ENCODE measurements around the gene GLUL.
"Not testable (repeated sequence)": the region's sequence is repeated elsewhere in the genome, so short reads cannot be mapped to it uniquely, and the experiment has no call there.

The GLUL gene

DNA sequence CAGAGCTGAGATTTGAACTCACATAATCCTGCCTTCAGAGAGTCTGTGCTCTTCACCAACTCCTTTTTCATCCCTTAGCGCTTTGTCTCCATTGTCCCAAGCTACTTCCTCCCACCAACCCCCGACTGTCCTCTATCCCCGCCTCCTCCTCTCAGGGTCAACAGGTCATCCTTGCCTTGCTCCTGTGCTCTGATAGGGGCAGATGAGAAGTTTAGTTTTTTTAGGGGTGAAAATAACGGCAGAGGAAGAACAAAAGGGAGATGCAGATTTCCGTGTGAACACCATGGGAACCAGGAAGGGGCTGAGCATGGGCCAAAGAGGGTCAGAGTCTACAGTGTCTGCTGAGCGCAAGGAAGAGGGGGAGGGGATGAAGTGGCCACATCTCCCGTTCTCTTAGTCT, 31.9 kb downstream of the GLUL start:
- DNase-seq = no peak

DNA sequence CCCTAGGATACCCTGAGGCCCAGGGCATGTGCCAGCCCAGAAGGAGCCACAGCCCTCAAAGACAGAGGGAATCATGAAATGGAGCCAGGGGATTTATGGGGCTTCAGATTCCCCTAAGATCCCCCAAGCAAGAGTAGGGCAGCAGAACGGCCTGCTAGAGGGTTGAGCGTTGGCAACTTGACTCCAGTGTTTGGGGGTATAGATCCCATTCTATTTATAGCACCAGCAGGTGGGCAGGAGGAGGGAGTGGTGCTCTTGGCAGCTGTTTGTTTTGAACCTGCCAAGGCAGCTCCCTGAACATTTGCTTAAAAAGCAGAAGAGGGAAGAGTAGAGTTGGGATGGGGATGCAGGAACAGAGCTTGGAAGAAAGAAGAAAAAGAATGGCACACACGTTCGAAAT, 33.7 kb downstream of the GLUL start:
- DNase-seq = no peak

DNA sequence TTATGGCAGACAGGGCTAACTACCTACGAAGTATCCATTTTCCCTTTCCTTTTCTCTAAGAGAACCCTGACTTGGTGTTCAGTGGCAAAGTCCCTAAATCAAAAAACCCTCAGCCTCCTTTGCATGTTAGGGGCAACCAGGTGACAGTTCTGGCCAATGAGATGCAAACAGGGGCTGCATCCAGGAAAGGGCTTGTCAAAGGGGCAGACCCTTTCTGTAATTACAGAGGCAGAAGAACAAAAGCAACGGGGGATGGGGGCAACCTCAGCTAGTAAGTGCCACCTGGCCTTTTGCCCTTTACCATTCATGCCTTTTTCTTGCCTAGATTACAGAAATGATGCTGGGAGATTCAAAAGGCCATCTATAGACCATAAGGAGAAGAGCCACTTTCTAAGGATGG, 34.4 kb downstream of the GLUL start:
- no peak for DNase-seq

DNA sequence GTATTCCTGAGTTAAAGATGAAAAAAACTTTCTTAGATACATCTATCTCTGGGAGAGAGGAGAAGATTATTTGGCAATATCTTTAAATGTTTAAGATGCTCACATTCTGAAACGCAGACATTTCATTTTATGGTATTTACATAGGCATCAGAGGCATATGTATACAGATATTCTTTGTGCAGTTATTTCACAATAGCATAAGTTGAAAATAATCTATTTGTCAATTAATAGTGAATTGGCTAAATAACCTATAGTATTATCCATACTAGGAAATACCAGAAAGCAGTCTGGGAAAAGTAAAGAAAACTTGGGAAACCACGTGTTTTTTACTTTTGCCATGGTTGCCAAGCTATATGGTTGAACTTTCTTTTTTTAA, 35.9 kb downstream of the GLUL start:
- DNase-seq = no peak

DNA sequence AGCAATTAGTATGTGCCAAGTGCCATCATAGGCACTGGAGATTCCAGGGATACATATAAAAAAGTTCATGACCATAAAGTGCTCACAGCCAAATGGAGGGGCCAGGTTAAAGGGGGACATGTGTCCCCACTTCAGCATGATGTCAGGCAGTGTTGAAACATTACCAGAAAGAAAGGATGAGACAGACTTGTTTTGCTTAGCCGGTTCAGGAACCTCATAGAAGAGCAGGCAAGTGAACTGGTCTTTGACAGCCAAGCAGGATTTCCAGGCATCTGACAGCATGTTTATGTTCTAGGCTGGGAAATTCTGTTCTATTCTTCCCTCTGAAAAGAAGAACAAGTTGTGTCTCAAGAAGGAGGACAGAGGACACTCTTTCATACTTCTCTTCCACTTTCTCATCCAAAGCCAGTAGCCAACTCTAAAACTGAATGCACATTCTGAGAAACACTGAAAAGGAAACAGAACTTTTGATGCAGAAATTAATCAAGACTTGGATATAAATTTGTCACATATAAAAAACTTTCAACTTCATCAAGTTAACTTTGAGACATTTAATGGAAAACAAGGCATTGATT, 39.7 kb downstream of the GLUL start:
- no peak for DNase-seq

DNA sequence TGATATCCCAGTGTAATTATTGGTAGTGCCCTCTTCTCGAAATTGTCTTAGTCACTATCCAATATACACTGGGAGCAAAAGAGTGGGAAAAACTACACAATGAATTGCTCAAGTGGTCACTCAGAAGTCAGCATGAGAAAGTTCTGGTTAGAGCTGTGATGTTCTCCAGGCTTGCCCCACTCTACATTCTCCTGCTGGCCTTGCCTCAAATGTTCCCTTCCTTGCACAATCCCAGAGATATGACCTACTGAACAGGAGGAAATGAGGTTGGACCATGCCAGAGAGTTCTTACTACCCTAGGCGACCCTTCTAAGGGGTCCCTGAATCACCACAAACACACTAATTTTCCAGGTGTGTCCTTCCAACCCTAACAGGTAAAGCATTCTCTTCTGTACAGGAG, 40.8 kb downstream of the GLUL start:
- DNase-seq = no peak

DNA sequence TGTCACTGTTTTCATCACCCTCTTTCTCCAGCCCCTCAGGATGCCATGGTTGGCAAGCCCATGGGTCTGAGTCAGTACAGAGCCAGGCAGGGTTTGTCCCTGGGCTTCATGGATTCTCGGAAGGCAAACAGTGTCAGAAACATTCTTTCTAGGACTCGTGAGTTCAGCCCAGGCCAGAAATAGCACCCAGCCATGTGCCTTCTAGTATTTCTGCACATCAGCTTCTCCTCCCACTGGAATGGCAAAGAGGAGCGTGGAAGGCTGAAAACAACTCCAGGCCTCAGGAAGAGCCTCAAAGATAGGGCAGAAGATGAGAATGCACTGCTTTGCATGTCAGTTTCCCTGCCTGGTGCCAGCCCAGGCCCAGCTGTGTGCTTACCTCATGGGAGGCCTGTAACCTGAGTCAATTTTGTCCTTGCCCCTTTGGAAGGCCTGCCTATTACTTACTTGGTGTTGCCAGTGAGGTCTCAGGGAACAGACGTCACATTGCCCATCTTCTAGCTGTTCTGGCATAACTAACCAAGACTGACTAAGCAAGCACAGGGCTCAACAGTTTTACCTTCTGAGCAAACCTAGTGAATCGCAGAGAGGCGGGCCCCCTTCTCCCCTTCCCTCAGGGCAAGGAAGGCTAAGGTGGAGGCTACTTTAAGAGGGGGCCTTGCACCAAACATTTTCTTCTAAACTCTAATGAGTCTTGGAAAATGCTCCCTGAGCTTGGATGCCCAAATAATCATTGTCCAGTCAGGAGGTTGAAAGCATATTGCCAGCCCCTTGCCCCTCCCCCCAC, 42.4 kb downstream of the GLUL start:
- no peak for DNase-seq

DNA sequence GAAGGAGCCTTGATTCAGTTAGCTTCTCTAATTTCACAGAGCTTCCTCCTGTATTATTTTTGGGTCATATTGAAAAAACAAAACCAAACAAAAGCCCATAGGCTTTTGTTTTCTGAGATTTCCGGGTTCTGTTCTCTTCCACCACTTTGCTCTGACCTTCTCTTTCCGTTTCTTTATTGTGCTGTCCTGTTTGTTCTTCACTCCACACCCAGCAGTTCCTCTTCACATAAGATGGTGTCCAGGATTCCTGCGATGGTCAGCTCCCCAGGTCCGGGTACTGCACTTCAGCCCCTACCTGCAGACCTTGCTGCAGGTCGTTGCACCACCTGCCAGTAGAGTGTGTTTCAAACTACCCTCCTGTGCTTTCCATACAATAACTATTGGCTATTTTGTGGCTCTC, 44.6 kb downstream of the GLUL start:
- no peak for DNase-seq

DNA sequence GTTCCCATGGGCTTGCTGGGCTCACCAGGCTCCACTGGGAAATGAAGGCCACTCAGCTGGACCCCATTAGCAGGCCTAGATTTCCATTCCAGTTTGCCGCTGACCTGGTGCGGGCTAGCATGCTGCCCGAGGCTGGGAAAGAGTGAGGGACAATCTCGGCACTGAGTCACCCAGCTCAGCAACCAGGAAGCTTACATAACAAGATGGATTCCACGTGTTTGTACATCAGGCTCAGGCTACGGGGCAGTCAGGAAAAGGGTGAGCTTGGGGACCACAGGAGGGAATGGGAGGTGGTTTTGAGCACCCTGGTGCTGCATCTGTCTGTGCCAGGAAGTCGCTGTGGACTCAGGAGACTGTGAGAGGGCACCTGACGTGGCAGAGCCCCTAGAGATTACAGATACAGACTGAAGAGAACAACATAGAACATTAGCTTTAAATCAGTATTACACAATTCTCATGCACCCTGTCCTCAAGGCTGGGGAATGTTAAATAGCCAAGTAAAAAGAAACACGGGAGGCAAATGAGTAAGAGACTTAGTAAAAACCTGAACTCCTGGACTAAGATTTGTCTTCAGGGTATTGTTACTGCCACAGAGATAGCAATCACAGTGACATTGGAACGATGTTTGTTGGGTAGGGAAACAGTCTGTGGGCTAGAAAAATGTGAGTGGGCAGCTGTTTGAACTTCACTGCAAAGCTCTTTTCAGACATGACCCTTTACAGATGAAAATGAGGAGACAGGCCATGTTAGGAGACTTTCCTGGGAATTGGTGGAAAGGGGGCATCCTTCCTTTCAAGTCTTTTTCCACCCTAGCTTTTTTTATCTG, 51.1 kb downstream of the GLUL start:
- DNase-seq = no peak

DNA sequence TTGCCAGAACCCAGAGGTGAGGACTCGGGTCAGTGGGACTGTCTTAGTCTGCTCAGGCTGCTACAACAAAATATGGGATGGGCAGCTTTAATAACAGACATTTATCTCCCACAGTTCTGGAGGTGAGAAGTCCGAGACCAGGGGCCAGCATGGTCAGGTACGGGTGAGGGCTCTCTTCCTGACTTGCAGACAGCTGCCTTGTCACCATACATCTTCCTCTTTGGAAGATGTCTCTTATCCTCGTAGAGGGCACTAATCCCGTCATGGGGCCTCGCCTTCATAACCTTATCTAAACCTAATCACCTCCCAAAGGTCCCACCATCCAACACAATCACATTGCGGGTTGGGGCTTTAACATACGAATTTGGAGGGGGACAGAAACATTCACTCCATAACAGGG, 51.9 kb downstream of the GLUL start:
- no peak for DNase-seq

DNA sequence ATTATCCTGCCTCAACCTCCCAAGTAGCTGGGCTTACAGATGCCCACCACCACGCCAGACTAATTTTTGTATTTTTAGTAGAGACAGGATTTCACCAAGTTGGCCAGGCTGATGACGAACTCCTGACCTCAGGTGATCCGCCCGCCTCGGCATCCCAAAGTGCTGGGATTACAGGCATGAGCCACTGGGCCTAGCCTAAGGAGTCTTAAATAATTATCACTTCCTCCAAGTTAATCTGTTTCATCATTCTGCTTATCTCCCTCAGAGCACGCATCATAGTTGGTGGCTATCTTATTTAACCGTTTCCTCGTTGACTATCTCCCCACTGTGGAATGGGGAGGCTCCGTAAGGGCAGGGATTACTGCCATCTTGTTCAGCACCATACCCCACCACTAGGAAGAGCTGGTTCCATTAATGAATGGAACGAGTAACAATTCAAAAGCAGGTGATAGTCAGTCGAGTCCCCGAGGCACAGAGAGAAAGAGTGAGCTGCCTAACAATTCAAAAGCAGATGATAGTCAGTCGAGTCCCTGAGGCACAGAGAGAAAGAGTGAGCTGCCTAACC, 52.7 kb downstream of the GLUL start:
- DNase-seq = no peak

DNA sequence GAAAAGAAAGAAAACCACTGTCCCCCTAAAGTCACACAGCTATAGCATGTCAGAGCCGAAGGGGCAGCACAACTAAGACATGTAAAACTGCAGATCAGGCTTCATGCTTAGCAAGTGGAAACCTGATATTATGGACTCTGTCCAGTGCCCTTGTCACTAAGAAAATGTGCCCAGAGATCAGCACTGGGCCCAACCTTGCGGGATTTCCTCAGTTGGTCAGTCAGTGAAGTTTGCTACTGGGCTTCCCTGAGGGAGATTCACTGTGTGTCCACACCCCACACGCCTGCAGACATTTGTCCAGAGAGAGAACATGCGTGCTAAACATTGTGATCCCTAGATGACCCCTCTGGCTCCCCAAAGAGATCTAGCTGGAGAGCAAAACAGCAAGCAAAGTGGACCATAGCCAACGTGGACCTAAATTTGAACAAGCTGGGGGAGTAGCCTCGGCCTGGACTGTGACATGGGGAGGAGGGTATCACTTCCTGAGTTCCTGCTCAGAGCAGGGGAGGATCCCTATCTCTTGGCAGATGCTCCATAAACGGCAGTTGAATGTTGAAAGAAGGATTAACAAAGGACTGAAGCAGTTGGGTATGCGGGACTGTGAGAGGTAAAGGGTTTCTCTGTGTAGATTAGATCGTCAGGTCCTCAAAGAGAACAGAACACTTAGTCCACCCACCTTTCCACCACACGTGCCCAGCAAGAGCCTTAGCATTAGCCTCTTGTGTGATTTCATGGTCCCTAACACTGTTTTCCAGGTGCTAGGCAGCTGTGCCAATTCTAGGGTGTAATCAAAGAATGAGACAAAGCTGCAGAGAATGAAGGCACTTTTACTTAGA, 53.6 kb downstream of the GLUL start:
- DNase-seq = no peak

DNA sequence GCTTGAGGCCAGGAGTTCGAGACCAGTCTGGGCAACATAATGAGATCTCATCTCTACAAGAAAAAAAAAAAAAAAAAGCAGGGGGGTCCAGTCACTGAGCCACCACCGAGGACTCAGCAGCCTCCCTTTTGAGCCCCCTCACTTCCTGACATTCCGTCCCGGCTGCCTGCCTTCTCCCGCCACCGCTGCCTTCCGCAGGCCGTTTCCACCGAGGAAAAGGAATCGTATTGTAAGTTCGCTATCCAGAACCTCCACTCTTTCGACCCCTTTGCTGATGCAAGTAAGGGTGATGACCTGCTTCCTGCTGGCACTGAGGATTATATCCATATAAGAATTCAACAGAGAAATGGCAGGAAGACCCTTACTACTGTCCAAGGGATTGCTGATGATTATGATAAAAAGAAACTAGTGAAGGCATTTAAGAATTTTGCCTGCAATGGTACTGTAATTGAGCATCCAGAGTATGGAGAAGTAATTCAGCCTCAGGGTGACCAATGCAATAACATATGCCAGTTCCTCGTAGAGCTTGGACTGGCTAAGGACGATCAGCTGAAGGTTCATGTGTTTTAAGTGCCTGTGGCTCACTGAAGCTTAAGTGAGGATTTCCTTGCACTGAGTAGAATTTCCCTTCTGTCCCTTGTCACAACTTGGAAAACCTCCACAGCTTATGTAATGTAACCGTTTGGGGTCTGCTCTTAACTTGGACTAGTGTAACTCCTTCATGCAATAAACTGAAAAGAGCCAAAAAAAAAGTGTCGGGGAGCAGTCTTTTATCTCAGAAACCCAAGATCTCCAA, 55.6 kb downstream of the GLUL start:
- no peak for DNase-seq

DNA sequence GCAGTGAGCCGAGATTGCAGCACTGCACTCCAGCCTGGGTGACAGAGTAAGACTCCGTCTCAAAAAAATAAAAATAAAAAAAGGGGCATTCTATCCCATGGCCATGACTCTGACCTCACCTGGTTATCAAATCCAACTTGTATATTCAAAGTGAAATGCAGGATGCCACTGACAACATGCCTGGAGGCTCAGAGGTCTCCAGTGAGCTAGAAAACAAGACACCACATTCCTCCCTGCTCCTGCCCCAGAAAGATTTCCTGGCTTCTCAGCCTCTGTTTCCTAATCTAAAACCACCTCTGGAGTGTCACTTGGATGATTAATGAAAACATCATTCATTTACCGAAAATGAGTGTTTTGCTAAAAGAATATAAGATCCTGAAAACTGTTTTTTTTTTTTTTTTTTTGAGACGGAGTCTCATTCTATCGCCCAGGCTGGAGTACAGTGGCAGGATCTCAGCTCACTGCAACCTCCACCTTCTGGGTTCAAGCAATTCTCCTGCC, 58.5 kb downstream of the GLUL start:
- not testable (repeated sequence) for DNase-seq

DNA sequence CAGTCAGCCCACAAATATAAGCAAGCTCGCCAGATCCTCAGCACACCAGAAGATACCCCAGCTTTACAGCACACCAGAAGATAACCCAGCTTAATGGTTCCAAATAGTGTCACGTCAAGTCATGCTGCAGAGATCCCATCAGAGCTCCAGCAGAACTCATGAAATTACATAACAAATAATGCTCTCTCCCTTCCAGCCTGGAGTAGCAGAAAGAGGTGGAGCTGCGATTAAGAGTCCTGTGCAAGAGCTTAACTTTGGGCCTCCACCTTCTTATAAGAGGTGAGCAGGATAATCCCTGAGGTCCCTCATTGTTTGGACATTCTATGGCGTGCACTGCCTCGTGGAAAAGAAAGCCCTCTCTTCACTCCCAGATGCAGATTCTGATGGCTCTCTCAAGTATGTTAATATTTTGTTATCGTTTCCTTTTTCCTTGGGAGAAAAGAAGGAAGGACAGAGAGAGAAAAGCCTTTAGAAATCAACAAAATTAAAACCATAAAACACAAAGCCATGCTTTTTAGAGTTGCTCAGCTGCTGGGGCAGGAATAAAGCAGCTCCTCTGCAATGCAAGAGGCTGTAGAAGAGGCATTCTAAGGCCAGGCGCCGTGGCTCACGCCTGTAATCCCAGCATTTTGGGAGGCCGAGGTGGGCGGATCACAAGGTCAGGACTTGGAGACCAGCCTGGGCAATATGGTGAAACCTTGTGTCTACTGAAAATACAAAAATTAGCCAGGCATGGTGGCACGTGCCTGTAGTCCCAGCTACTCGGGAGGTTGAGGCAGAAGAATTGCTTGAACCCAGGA, 59.1 kb downstream of the GLUL start:
- DNase-seq = no peak

Data from activated CD8-positive, alpha-beta memory T cell treated with anti-CD3 and anti-CD28 coated beads for 24 hours (primary cell).